KMS-11 (cell line): Measurements from ENCODE around the gene BRAF.
"Not testable (repeated sequence)": the region's sequence is repeated elsewhere in the genome, so short reads cannot be mapped to it uniquely, and the experiment has no call there.

Experiments used
- H2AFZ ChIP-seq: fragments of 200-600 bp; sonication (generic); 2 replicates; pipeline ENCODE4 v1.6.1; 2016; ENCODE audit warnings: antibody characterized with exemption, mixed run types, low read depth
- H3K27ac ChIP-seq: fragments of 200-600 bp; sonication (generic); 2 replicates; pipeline ENCODE4 v1.6.1; 2016; ENCODE audit warnings: mild to moderate bottlenecking, mixed run types
- H3K27me3 ChIP-seq: fragments of 200-600 bp; sonication (generic); 2 replicates; pipeline ENCODE4 v1.6.1; 2017; ENCODE audit warnings: mild to moderate bottlenecking, low read depth, mixed run types, moderate library complexity; ENCODE audit not compliant: insufficient read depth
- H3K36me3 ChIP-seq: fragments of 200-600 bp; sonication (generic); 2 replicates; pipeline ENCODE4 v1.6.1; 2017; ENCODE audit warnings: mild to moderate bottlenecking, mixed run types; ENCODE audit not compliant: insufficient read depth
- H3K4me1 ChIP-seq: fragments of 200-600 bp; sonication (generic); 2 replicates; pipeline ENCODE4 v1.6.1; 2016; ENCODE audit warnings: mild to moderate bottlenecking, low read depth, mixed run types; ENCODE audit not compliant: poor library complexity, severe bottlenecking
- H3K4me2 ChIP-seq: fragments of 200-600 bp; sonication (generic); 2 replicates; pipeline ENCODE4 v1.7.0; 2016; ENCODE audit warnings: mild to moderate bottlenecking, mixed run types
- H3K4me3 ChIP-seq: fragments of 200-600 bp; sonication (generic); IDR thresholded peaks from 2 replicates; pipeline ENCODE4 v1.6.1; 2017; ENCODE audit warnings: low read depth, low read length, mixed read lengths; ENCODE audit not compliant: insufficient read depth
- H3K79me2 ChIP-seq: fragments of 200-600 bp; sonication (generic); 2 replicates; pipeline ENCODE4 v1.6.1; 2016; ENCODE audit warnings: low read depth, mixed run types; ENCODE audit not compliant: insufficient read depth
- H3K9ac ChIP-seq: fragments of 200-600 bp; sonication (generic); 2 replicates; pipeline ENCODE4 v1.6.1; 2016; ENCODE audit warnings: mild to moderate bottlenecking, mixed run types
- H4K20me1 ChIP-seq: fragments of 200-600 bp; sonication (generic); 2 replicates; pipeline ENCODE4 v1.6.1; 2016; ENCODE audit warnings: mild to moderate bottlenecking, mixed run types; ENCODE audit not compliant: insufficient read depth
- CTCF ChIP-seq: fragments of 200-600 bp; sonication (generic); conservative IDR thresholded peaks from 2 replicates; pipeline ENCODE4 v1.6.1; 2017; ENCODE audit warnings: low read depth, mild to moderate bottlenecking, antibody characterized with exemption, low read length, moderate library complexity, mixed read lengths

The BRAF gene

GRCh38 chr7:140888087-140888486 lies 36.6 kb downstream of the BRAF start:
- Histone ChIP-seq H3K36me3 (no peaks in the 10 kb centered on the region), H3K79me2 (peaks cover 76% of the 10 kb centered on the region), H3K27me3 (no peaks in the 10 kb centered on the region), H4K20me1 (peaks cover 5% of the 10 kb centered on the region), H3K4me3 (no peak overlapping the region), H3K4me2 (no peak overlapping the region), H3K27ac (no peak overlapping the region), H3K9ac (no peak overlapping the region), H3K4me1 (peaks cover 31% of the 10 kb centered on the region), H2AFZ (no peak overlapping the region)
- TF ChIP-seq CTCF, result no peak

- Histone ChIP-seq H3K4me2 (no peak overlapping the region), H2AFZ (no peak overlapping the region), H3K9ac (no peak overlapping the region), H3K36me3 (no peaks in the 10 kb centered on the region), H3K4me1 (peaks cover 27% of the 10 kb centered on the region), H3K79me2 (peaks cover 63% of the 10 kb centered on the region; the same call in 1 of the 2 replicates), H3K4me3 (no peak overlapping the region), H4K20me1 (peaks cover 5% of the 10 kb centered on the region), H3K27me3 (no peaks in the 10 kb centered on the region), H3K27ac (no peak overlapping the region)
- TF ChIP-seq CTCF, result no peak
These were observed 38.9 kb downstream of the BRAF start for GRCh38 chr7:140885735-140886334.

GRCh38 chr7:140883378-140883777 lies 41.4 kb downstream of the BRAF start:
- TF ChIP-seq CTCF, result no peak
- no peak overlapping the region for H3K9ac ChIP-seq
- H4K20me1 ChIP-seq, result no peaks in the 10 kb centered on the region
- no peaks in the 10 kb centered on the region for H3K27me3 ChIP-seq
- H3K27ac ChIP-seq, result no peak overlapping the region
- H3K79me2 ChIP-seq, result peaks cover 43% of the 10 kb centered on the region; the same call in 1 of the 2 replicates
- no peak overlapping the region for H3K4me2 ChIP-seq
- no peak overlapping the region for H2AFZ ChIP-seq
- H3K4me3 ChIP-seq, result no peak overlapping the region
- H3K4me1 ChIP-seq, result peaks cover 13% of the 10 kb centered on the region
- H3K36me3 ChIP-seq, result no peaks in the 10 kb centered on the region

GRCh38 chr7:140882834-140883233 lies 41.9 kb downstream of the BRAF start:
- not testable (repeated sequence) for H3K9ac ChIP-seq, H3K4me2 ChIP-seq, H4K20me1 ChIP-seq, H3K27ac ChIP-seq, H3K36me3 ChIP-seq, H2AFZ ChIP-seq, H3K4me3 ChIP-seq, H3K27me3 ChIP-seq
- Histone ChIP-seq H3K4me1 (peaks cover 15% of the 10 kb centered on the region), H3K79me2 (peaks cover 37% of the 10 kb centered on the region; the same call in 1 of the 2 replicates)

- Histone ChIP-seq H4K20me1 (peaks cover 11% of the 10 kb centered on the region), H3K36me3 (no peaks in the 10 kb centered on the region), H2AFZ (no peak overlapping the region), H3K9ac (no peak overlapping the region), H3K4me1 (peaks cover 27% of the 10 kb centered on the region), H3K79me2 (peaks cover 33% of the 10 kb centered on the region; the same call in 1 of the 2 replicates), H3K4me2 (no peak overlapping the region), H3K27me3 (no peaks in the 10 kb centered on the region; the same call in 1 of the 2 replicates), H3K27ac (no peak overlapping the region), H3K4me3 (no peak overlapping the region)
- TF ChIP-seq CTCF, result no peak
These were observed 43.1 kb downstream of the BRAF start for GRCh38 chr7:140881507-140882228.
